T follicular helper cell (primary cell): ENCODE measurements around the gene RFXANK.
"Not testable (repeated sequence)": the region's sequence is repeated elsewhere in the genome, so short reads cannot be mapped to it uniquely, and the experiment has no call there.

ENCODE experiments used
- DNase-seq: peaks from one replicate; pipeline ENCODE4 v3.0.0-alpha.2; 2020; ENCODE audit warnings: low read depth

Gene RFXANK

DNA sequence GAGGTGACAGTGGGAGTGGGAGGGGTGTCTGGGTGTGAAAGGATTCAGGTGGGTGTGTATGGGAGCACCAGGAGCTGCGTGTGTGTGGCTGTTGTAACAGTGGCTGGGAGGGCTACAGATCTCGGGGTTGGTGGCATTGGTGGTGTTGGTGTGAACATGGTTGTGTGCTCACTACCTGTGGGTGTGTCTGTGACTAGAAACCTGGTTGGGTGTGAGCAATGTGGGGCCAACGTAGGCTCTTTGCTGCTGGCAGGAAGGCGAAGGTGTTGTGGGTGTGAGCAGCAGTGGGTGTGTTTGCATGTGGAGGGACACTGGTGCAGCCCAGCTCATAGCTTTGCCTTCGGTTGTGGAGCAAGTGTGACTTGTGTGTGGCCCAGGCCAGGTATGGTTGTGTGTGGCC lies 14.9 kb downstream of the RFXANK start:
- no peak for DNase-seq

DNA sequence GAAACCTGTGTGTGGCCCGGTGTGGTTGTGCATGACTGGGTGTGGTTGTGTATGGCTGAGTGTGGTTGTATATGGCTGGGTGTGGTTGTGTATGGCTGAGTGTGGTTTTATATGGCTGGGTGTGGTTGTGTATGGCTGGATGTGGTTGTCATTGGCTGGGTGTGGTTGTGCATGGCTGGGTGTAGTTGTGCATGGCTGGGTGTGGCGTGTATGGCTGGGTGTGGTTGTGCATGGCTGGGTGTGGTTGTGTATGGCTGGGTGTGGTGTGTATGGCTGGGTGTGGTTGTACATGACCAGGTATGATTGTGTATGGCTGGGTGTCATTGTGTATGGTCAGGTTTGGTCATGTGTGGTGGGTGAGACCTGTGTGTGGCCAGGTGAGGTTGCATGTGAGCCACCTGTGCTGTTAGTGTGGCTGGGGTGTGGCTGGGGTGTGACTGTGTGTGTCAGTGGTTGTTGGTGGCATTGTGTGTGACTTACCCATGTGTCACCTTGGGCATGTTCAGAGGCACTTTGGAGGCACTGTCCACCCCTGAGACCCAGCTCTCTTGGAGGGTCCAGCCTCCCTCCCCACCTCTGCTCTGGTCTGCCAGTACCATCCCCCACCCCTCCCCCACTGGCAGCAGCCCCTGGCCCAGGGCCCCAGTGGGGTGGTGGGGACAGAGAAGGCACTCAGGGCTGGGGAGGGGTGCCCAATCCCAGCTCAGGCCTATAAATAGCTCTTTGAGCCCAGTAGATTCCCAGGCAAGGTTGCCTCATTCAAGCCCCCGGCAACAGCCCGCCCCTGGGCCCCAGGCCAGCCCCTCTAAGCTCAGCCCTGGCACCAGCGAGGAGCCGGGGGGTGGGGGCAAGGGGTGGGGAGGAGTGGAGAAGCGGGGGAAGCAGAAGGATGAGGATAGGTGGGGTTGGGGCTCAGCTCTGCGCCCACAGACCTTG lies 15.8 kb downstream of the RFXANK start:
- no peak for DNase-seq

DNA sequence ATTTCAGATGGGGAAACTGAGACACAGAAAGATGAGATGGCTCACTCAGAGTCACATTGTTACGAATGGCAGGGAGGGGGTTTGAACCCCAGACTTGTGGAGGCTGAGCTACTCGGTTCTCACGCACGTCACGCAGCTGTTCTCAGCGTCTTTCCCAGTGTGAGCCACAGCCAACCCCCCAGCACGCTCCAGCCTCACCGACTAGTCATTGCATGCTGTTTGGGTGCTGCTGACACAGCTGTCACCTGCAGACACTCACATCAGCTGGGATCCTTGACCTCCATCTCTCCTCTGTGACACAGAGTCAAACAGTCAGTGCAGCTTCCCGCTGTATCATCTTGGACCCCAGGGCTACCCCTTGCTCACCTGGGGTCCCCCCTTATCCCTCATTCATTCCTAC lies 17.3 kb downstream of the RFXANK start:
- no peak for DNase-seq

DNA sequence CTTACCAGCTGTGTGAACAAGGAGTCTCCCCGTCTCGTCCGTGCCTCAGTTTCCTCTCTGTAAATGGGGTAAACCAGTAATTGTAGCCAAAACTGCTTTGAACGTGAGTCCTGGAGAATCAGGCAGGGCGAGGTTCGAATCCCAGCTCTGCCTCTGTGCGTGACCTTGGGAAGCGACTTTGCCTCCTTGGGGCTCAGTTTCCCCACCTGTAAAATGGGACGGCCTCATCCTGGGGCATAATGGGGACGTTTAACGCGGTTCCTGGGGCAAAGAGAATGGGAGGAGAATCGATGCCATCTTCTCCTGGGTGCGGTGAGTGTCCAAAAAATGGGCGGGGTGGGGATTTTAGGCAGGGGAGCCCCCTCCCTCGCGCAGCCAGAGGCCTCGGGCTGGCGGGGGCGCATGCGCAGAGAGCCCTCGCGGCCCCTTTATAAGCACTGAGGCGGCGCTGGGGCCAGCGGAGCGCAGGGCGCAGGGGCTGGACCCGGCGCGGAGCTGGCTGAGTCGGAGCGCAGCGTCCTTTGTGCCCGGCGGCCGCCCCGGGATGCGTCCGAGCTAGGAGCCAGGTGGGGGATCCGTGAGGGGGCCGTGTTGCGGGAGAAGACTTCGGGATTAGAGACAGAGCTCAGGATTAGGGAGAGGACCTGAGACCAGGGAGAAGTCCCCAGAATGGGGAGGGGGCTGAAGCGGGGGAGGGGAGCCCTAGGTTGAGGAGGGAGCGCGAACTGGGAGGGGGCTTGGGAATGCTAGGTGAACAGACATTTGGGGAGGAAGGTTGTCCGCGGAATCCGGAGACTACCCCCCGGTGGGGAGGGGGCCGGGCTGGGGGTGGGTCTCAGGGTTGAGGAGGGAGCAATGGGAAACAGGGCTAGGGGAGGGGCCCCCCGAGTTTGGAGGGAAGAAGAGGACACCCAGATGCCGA lies 19.7 kb downstream of the RFXANK start, which contains the start of gene NCAN:
Gene NCAN, plus strand, starts transcription at position 460 of the 922 bp plus-strand sequence. CDS start 4,996 bp downstream, outside the sequence.
- no peak for DNase-seq

DNA sequence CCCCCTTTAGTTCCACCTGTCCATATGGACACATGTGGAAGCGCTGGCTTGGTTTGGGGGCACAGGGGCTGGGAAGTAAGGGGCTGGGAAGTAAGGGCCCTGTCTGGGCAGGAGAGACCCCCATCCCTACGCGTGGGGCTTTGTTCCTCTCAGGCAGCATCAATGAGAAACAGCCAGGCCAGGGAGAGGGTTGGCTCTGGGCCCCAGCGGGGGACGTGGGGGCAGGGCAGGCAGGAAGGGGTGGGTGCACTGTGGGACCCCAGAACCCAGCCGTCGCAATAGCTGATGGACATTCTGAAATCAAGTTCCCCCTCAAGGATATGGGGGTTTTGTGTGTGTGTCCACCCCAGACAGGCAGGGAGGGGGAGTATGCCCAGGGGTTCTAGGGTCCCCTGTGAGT lies 20.9 kb downstream of the RFXANK start:
- DNase-seq: no peak

DNA sequence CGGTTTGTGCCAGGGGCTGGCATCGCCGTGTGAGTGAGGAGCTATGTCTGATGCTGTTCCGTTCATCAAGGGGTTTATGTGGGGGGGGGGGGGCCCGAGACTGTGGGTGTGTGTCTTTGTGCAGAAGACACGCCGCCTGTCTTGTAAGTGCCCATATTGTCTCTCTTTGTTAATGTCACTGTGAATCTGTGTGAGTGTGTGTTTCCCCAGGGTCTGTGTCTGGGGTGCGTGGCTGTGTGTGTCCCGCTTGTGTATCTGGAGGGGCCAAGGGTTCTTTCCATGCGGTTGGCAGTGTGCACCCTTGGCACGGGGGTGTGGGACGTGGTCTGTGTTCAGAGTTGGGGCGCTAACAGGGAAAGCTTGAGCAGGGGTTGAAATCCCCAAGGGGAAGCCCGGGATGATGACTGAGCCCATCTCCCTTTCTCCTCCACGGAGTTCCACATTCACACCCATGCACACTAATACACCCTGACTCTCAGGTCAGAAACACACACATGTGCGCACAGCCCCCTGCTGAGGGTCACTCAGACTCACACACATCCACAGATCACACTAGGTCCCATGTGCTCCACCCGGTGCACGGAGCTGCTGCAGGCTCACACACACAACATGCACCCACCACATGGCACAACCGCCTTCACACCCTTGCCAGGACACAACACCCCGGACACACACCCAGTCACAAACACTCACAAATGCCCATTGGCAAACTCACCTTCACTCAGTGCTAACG lies 21.5 kb downstream of the RFXANK start:
- no peak for DNase-seq

DNA sequence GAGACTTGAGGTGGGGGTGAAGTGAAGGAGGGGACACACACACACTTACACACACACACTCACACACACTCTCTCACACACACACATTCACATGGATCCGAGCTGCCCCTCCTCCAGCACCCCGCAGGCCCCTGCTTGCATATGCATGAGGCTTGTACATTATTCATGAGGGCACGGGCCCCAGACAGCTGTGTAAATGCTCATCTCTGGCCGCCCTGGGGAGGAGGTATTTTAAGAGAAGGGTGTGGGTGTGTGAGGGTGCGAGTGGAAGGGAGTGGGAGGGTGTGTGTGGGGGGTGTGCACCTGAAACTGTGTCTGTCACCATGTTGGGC lies 22.1 kb downstream of the RFXANK start:
- DNase-seq: no peak

DNA sequence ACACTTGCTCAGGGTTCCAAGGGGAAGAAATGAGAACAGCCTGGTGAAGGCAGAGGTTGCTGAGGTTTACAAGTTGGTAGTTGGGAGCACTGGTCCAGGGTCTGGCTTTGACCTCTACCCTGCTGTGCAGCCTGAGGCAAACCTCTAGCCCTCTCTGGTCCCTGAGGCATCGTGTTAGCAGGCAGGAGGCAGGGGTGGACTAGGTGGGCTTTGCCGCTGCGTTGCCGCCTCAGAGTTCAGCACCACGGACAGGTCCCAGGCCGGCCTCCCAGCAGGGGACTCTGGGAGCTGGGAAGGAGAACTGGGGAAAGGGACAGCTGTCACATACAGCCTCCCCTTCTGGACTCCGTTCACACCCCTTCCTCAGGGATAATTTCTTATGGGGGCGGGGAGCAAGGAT lies 22.8 kb downstream of the RFXANK start:
- no peak for DNase-seq

DNA sequence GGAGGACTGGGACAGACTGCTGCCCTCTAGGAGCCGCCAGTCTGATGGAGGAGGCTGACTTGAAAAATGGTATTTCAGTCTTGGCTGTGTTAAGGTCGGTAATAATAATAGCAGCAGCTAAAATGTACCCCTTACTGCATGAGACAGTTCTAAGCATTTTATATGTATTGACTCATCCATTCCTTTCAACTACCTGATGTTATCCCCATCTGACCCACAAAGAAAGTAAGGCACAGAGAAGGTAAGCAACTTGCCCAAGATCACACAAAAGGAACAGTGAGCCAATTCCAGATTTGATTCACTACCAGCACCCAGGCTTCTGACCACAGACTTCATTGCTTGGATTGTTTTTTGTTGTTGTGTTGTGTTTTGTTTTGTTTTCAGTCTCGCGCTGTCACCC lies 23.7 kb downstream of the RFXANK start:
- DNase-seq: no peak

DNA sequence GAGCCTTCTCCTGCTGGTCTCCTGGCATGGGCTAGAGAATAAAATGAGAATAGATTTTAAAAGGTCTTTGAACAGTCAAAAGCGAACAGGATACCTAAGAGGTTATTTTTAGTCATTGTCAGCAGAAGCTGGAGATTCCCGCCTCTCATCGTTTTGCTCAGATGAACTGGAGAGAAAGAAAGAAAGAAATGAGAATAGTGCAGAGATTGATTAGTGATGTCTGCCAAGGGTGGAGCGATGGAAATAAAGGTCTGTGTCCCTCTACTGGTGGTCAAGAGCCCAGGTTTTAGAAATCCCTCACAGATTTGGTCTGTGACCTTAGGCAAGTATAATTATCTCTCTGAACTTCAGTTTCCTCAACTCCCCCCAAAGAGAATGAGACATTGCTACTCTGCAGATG lies 25.0 kb downstream of the RFXANK start:
- DNase-seq: no peak

DNA sequence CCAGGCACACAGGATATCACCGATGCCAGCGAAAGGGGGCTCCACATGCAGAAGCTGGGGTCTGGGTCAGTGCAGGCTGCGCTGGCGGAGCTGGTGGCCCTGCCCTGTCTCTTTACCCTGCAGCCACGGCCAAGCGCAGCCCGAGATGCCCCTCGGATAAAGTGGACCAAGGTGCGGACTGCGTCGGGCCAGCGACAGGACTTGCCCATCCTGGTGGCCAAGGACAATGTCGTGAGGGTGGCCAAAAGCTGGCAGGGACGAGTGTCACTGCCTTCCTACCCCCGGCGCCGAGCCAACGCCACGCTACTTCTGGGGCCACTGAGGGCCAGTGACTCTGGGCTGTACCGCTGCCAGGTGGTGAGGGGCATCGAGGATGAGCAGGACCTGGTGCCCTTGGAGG lies 26.9 kb downstream of the RFXANK start:
- no peak for DNase-seq

DNA sequence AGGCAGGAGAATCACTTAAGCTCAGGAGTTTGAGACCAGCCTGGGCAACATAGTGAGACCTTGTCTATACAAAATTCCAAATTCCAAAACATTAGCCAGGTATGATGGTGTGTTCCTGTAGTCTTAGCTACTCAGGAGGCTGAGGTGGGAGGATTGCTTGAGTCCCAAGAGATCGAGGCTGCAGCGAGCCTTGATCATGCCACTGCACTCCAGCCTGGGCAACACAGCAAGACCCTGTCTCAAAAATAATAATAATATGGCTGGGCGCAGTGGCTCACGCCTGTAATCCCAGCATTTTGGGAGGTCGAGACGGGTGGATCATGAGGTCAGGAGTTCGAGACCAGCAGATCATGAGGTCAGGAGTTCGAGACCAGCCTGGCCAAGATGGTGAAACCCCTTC lies 28.9 kb downstream of the RFXANK start:
- DNase-seq: not testable (repeated sequence)

DNA sequence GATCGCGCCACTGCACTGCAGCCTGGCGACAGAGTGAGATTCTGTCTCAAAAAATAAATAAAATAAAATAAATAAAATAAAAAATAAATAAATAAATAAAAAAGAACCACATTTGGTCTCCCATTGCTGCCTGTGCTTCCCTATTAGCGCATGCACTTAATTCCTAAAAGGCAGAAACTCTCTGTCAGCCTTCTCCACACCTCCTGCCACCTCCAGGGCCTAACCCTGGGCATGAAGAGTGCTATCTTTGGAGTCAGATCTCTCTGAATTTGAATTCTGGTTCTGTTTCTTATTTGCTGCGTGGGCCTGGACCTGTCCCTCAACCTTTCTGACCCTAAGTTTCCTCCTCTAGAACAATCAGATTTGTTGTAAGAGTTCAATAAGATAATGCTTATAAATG lies 31.0 kb downstream of the RFXANK start:
- no peak for DNase-seq

DNA sequence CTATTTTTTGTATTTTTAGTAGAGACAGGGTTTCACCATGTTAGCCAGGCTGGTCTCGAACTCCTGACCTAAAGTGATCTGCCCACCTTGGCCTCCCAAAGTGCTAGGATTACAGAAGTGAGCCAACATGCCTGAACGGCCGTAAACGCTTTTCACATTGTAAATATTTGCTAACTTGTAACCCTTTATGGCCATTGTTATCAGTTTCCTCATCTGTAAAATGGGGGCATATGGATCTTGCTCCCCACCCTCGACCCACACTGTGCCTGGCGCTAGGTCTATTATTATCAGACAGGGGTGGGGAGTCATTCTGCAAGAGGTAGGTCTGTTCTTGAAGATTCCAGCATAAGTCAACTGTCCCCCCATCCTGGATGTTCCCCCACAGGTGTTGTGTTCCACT lies 31.6 kb downstream of the RFXANK start:
- DNase-seq: no peak

DNA sequence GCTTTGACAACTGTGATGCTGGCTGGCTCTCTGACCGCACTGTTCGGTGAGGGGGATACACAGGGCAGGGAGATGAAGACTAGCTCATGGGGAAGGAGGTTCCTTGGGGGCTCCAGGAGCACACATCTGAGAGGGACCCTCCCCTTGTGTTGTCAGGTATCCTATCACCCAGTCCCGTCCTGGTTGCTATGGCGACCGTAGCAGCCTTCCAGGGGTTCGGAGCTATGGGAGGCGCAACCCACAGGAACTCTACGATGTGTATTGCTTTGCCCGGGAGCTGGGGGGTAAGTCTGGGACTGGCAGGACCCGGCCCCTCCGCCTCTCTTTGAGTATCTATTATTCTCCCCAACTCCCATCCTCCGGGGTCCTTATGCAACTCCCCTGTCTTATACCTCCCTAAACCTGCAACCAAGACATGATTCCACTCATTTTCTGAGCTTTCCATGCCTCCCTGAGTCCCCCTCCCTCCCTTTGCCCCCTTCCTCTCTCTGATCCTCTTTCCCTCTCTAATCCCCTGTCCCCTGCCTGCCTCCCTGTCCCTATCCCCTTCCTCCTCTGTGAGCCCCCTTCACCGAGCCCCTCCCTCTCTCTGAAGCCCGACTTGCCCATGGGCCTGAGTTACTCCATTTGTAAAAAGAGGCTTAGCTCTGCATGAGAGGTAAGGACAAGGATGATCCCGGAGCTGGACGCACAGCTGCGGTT lies 32.2 kb downstream of the RFXANK start:
- DNase-seq: no peak

DNA sequence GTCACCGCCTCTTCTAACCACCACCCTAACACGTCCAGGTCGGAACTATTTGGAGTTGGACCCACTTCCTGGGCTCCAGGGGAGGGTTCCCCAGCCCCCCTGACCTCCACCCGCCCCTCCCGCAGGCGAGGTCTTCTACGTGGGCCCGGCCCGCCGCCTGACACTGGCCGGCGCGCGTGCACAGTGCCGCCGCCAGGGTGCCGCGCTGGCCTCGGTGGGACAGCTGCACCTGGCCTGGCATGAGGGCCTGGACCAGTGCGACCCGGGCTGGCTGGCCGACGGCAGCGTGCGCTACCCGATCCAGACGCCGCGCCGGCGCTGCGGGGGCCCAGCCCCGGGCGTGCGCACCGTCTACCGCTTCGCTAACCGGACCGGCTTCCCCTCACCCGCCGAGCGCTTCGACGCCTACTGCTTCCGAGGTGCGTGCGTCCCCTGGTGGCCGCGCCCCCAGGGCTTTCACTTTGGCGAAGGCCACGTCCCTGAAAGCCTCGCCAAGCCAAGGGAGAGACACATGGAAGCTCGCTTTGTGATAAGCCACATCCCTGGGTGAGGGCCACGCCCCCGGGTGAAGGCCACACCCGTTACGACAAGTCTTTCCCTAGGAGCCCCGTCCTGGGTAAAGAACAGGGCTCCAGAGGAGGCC lies 32.9 kb downstream of the RFXANK start:
- DNase-seq: peak; percentile 63

DNA sequence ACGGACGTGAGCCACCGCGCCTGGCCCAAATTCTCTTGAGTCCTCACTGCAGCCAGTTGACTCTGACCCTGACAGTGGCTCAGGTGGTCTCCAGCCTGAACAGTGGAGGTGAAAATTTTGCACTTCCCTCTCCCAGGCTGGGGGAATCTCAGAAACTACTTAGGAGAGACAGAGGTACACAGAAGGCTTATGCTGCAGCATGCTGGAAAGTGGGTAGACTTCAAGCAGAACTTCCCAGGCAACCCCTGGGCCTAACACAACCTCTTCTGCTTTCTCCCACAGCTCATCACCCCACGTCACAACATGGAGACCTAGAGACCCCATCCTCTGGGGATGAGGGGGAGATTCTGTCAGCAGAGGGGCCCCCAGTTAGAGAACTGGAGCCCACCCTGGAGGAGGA lies 34.1 kb downstream of the RFXANK start:
- no peak for DNase-seq

DNA sequence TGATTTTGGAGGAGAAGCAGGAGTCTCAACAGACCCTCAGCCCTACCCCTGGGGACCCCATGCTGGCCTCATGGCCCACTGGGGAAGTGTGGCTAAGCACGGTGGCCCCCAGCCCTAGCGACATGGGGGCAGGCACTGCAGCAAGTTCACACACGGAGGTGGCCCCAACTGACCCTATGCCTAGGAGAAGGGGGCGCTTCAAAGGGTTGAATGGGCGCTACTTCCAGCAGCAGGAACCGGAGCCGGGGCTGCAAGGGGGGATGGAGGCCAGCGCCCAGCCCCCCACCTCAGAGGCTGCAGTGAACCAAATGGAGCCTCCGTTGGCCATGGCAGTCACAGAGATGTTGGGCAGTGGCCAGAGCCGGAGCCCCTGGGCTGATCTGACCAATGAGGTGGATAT lies 34.6 kb downstream of the RFXANK start:
- no peak for DNase-seq

DNA sequence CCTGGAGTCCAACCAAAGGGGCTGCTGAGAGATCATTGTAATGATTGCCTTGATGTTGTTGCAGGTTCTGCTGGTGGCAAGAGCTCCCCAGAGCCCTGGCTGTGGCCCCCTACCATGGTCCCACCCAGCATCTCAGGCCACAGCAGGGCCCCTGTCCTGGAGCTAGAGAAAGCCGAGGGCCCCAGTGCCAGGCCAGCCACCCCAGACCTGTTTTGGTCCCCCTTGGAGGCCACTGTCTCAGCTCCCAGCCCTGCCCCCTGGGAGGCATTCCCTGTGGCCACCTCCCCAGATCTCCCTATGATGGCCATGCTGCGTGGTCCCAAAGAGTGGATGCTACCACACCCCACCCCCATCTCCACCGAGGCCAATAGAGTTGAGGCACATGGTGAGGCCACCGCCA lies 35.2 kb downstream of the RFXANK start:
- DNase-seq: no peak

DNA sequence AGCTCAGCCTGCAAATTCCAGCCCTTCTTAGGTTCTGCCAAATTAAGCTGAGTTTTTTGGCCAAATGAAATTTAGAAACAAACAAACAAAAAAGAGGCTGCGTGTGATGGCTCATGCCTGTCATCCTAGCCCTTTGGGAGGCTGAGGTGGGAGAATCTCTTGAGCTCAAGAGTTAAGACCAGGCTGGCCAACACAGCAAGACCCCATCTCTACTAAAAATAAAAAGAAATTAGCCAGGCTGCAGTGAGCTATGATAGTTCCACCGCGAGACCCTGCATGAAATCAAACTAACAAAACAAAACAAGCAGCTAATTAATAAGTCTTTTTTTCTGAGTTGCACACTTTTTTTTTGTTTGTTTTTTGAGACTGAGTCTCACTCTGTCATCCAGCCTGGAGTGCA lies 37.6 kb downstream of the RFXANK start:
- no peak for DNase-seq

DNA sequence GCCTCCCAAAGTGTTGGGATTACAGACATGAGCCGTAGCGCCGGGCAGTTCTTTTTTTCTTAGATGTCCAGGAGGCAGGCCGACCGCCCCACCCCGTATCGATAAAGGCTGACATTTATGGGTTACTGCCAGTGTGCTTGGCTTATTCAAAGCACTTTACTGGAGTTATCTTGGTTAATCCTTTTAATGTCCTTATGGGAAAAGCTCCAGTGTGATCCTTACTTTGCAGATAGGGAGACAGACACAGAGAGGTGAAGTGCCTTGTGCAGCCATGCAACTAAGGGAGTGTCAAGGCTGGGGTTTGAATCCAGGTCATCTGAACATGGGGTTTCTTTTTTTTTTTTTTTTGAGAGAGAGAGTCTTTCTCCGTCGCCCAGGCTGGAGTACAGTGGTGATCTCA lies 38.9 kb downstream of the RFXANK start:
- no peak for DNase-seq
